Gastroesophageal sphincter (tissue), 4 donors: ENCODE measurements around the gene DSE. TPM values are rescaled to one million over a fixed set of nuclear protein-coding genes. Genes with fewer than 3 reads are reported as not detected.

Source experiments
- ATAC-seq: fragments of 150-250 bp; one replicate; pipeline ENCODE4 v1.9.1; 2016; ENCODE audit warnings: mild to moderate bottlenecking, moderate library complexity
- H3K27ac ChIP-seq, 4 donors: fragments of 200-600 bp; sonication (generic) in 3 of 4; 1 replicate in 3 of 4; 2 replicates in 1 of 4; pipeline ENCODE4 v1.5.1; 2016 to 2019
- H3K27me3 ChIP-seq: fragments of 200-600 bp; sonication (generic); one replicate; pipeline ENCODE4 v1.5.1; 2019
- H3K36me3 ChIP-seq, 2 donors: fragments of 200-600 bp; sonication (generic); one replicate each; pipeline ENCODE4 v1.5.1; 2019; ENCODE audit warnings: control low read depth in 1 of 2
- H3K4me1 ChIP-seq, 3 donors: fragments of 200-600 bp; sonication (generic); 1 replicate in 2 of 3; 2 replicates in 1 of 3; pipeline ENCODE4 v1.5.1; 2016 to 2019; ENCODE audit warnings: control low read depth in 2 of 3
- H3K4me3 ChIP-seq, 2 donors: fragments of 200-600 bp; sonication (generic); one replicate each; pipeline ENCODE4 v1.5.1; 2019; ENCODE audit warnings: mild to moderate bottlenecking in 1 of 2, moderate library complexity in 1 of 2
- H3K9me3 ChIP-seq, 3 donors: fragments of 200-600 bp; sonication (generic); one replicate each; pipeline ENCODE4 v1.5.1; 2017 to 2019; ENCODE audit warnings: control low read depth in 2 of 3
- EP300 ChIP-seq: sonication (generic); formaldehyde crosslinking; IDR thresholded peaks from one replicate; pipeline ENCODE4 v1.6.1; 2017; ENCODE audit warnings: antibody characterized with exemption, mild to moderate bottlenecking
- POLR2A ChIP-seq, 2 donors: fragments of 450-650 bp; IDR thresholded peaks; one replicate each; pipeline ENCODE4 v1.6.1; 2017; ENCODE audit warnings: antibody characterized with exemption in 2 of 2, mild to moderate bottlenecking in 2 of 2, moderate library complexity in 1 of 2
- POLR2AphosphoS5 ChIP-seq: sonication (generic); formaldehyde crosslinking; IDR thresholded peaks from one replicate; pipeline ENCODE4 v1.6.1; 2017; ENCODE audit warnings: antibody characterized with exemption
- whole genome bisulfite sequencing, 2 donors: methylation state at CpG; one replicate each; pipeline ENCODE4 v1.1.5; 2018; ENCODE audit warnings: low coverage in 1 of 2; 5-methylcytosine and 5-hydroxymethylcytosine counted together
- total RNA-seq, 4 donors: library from RNA; depleted of rRNA; stranded (reverse); fragments of >200 nt; gene quantifications; one replicate each; pipeline ENCODE4 v1.1.0, GENCODE V29; 2016
- TF ChIP-seq, protein P1 (sequence below), 4 experiments: fragments of 200-600 bp in 2 of 4; fragments of 450-650 bp in 2 of 4; sonication (generic) in 1 of 4; IDR thresholded peaks; one replicate each; pipeline ENCODE4 v1.5.1; 2017 to 2019; ENCODE audit warnings: antibody characterized with exemption in 4 of 4, mild to moderate bottlenecking in 2 of 4, moderate library complexity in 2 of 4

Gene DSE
- total RNA-seq, 4 donors from 2014 or later = 26.3 to 45.4 (median 36.3) TPM

DNA sequence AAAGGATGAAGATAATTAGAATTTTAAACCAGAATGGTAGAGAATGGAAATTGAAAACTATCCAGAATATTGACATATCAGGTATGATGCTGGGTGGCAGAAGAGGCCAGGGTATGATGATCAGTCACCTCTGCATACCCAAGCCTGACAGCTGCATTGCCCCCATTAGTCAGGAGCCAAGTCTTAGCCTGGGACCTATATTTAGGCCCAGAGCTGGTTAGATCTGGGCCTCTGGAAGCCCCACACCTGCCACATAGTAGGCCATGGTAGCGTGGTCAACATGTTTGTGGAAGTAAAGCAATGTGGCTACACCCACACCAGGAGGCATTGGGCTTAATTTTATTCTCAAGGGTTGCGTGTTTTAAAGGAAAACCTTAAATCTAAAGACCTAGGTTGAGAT is 58.4 kb downstream of the DSE start:
- Histone ChIP-seq H3K27me3 (no peaks in the 10 kb centered on the region), H3K27ac (no peak overlapping the region), H3K9me3 (no peaks in the 10 kb centered on the region), H3K36me3 (peaks cover 0 to 60% of the 10 kb centered on the region in 2 donors), H3K4me3 (no peak overlapping the region), H3K4me1 (no peaks in the 10 kb centered on the region)
- WGBS, 2 donors = 100% methylated on average over 1 to 2 of the region's 2 CpGs
- ATAC-seq = no peak
- TF ChIP-seq, protein P1, sequence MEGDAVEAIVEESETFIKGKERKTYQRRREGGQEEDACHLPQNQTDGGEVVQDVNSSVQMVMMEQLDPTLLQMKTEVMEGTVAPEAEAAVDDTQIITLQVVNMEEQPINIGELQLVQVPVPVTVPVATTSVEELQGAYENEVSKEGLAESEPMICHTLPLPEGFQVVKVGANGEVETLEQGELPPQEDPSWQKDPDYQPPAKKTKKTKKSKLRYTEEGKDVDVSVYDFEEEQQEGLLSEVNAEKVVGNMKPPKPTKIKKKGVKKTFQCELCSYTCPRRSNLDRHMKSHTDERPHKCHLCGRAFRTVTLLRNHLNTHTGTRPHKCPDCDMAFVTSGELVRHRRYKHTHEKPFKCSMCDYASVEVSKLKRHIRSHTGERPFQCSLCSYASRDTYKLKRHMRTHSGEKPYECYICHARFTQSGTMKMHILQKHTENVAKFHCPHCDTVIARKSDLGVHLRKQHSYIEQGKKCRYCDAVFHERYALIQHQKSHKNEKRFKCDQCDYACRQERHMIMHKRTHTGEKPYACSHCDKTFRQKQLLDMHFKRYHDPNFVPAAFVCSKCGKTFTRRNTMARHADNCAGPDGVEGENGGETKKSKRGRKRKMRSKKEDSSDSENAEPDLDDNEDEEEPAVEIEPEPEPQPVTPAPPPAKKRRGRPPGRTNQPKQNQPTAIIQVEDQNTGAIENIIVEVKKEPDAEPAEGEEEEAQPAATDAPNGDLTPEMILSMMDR (IDR thresholded peaks at IDR 0.05) = no peak
- TF ChIP-seq EP300 (no peak), POLR2AphosphoS5 (no peak), POLR2A (IDR thresholded peaks at IDR 0.05) (no peak)

DNA sequence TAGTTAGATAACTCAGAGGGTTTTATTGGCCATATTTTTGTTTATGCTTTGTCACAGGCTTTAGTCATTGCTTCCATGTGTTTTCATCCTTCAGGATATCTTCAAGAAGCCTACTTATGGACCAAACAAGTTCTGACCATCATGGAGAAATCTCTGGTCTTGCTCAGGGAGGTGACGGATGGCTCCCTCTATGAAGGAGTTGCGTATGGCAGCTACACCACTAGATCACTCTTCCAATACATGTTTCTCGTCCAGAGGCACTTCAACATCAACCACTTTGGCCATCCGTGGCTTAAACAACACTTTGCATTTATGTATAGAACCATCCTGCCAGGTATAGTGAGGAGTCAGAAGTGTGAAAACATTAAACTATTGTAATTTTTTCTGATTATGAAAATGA is 60.1 kb downstream of the DSE start:
- ATAC-seq = no peak
- Histone ChIP-seq H3K27ac (no peak overlapping the region), H3K36me3 (peaks cover 0 to 77% of the 10 kb centered on the region in 2 donors), H3K4me3 (no peak overlapping the region), H3K9me3 (no peaks in the 10 kb centered on the region), H3K27me3 (no peaks in the 10 kb centered on the region), H3K4me1 (no peaks in the 10 kb centered on the region)
- no peak for TF ChIP-seq POLR2AphosphoS5
- no peak for TF ChIP-seq POLR2A (IDR thresholded peaks at IDR 0.05)
- TF ChIP-seq, protein P1 (IDR thresholded peaks at IDR 0.05) = no peak
- no peak for TF ChIP-seq EP300
- WGBS, 2 donors = 83 to 92% methylated on average over 4 of the region's 4 CpGs

DNA sequence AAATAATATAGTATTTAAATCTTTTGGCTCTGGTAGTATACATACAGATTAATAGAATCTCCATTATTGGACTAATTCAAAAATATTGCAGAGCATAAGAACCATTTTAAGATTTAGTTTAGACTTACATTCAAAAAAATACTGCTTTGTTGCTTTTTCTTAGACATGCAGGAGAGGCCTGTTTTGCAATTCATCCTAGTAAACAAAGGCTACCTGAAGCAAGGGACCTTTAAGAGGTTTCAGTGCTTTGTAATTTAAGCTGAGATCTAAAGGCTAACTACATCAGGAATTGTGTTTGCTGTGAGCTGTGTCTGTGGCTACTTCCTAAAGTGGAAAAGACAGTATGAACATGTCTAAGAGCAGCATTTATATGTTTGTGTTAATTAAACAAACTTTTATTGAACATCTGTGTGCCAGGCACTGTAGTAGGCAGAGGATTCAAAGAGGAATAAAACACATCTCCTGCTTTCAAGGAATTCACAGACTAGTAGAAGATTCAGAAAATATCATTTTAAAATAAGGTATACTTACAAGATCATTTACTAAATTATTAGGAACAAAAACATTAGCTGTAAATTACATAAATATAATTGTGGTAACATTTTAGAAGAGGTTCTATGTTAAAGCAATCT is 61.3 kb downstream of the DSE start:
- Histone ChIP-seq H3K27ac (no peak overlapping the region), H3K27me3 (no peaks in the 10 kb centered on the region), H3K4me1 (no peaks in the 10 kb centered on the region), H3K4me3 (no peak overlapping the region), H3K36me3 (peaks cover 0 to 79% of the 10 kb centered on the region in 2 donors), H3K9me3 (no peaks in the 10 kb centered on the region)
- ATAC-seq = no peak
- TF ChIP-seq POLR2AphosphoS5 (no peak), EP300 (no peak), POLR2A (IDR thresholded peaks at IDR 0.05) (no peak)
- TF ChIP-seq, protein P1 (IDR thresholded peaks at IDR 0.05) = no peak

DNA sequence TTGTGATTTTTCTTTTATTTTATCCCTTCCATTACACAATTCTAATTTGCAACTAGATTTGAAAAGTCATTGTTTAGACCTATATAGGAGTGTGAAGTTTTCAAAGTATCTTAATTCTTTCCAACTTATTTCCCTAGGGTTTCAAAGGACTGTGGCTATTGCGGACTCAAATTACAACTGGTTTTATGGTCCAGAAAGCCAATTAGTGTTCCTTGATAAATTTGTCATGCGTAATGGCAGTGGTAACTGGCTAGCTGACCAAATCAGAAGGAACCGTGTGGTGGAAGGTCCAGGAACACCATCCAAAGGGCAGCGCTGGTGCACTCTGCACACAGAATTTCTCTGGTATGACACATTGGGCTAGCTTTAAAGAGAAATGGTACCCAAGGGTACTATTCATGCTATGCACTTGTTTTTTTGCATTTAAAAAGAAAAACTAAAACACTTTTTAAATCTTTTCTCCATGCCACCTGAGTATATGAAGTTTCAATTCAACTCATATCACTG is 62.5 kb downstream of the DSE start:
- Histone ChIP-seq H3K27ac (no peak overlapping the region), H3K27me3 (no peaks in the 10 kb centered on the region), H3K9me3 (no peaks in the 10 kb centered on the region), H3K36me3 (peaks cover 0 to 69% of the 10 kb centered on the region in 2 donors), H3K4me3 (no peak overlapping the region), H3K4me1 (no peaks in the 10 kb centered on the region)
- no peak for ATAC-seq
- 93 to 97% methylated on average over 4 of the region's 4 CpGs for WGBS, 2 donors
- TF ChIP-seq, protein P1 (IDR thresholded peaks at IDR 0.05) = no peak
- no peak for TF ChIP-seq POLR2A (IDR thresholded peaks at IDR 0.05)
- TF ChIP-seq EP300 = no peak
- TF ChIP-seq POLR2AphosphoS5 = no peak

DNA sequence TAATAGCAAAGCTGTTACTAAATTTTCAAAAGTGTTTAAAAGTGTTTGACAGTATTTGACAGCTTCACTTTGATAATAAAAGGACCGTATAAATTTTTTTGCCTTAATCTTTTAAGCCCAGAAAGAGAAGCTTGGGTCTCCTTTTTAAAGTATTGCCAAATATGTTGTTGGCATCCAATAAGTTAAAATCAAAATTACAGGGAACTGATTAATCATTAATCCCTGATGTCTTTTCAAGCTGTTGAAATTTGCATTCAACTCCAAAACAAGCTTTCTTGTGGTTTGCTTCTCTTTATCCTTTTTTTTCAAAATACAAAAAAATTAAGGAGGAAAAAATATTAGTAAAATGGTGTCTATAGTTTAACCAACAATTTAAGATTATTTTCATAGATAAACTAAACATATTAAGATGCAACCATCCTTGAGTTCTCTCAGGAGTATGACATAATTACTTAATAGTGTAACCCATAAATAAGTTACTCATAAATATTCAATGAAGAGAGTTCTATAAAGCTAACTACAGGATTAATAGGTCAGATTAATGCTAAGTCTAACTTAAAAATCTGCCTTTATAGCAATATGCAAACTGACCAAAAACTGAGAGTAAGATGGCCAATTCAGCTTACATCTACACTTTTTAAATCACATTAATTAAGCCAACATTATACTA is 63.4 kb downstream of the DSE start:
- H3K27ac ChIP-seq = no peak overlapping the region
- 91 to 95% methylated on average over 1 of the region's 1 CpG for WGBS, 2 donors
- TF ChIP-seq, protein P1 (IDR thresholded peaks at IDR 0.05) = no peak
- TF ChIP-seq POLR2A (IDR thresholded peaks at IDR 0.05) (no peak), EP300 (no peak), POLR2AphosphoS5 (no peak)
- peaks cover 0 to 66% of the 10 kb centered on the region in 2 donors for H3K36me3 ChIP-seq
- no peaks in the 10 kb centered on the region for H3K4me1 ChIP-seq
- no peaks in the 10 kb centered on the region for H3K27me3 ChIP-seq
- ATAC-seq = no peak
- no peak overlapping the region for H3K4me3 ChIP-seq
- no peaks in the 10 kb centered on the region for H3K9me3 ChIP-seq
